ENCODE results near the gene TSHZ2.

DNA sequence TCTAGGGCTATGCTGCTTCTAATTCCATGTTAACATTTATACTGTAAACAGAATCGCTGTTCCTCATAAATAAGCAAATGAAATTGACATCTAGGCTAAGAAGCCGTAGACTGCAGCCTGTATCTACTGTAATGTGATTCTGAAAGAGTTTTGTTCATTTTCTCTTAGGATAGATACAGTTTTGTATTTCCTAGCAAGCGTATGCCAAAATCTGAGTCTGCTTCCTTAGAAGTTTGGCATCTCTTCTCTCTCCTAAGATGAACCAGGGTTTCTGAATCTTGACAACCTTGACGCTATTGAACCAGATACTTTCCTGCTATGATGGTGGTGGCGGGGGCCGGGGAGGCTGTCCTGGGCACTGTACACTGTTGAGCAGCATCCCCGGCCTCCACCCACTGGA lies 198.0 kb downstream of the TSHZ2 start:
- TF ChIP-seq POLR2A (IDR thresholded peaks at IDR 0.05; ENCODE audit: low read depth, low read length) (no peak), RFX5 (IDR thresholded peaks at IDR 0.05; ENCODE audit: low read depth, low read length) (no peak), MXI1 (IDR thresholded peaks at IDR 0.05; ENCODE audit: borderline replicate concordance, low read depth, low read length) (no peak), CEBPB (IDR thresholded peaks at IDR 0.05; ENCODE audit: low read depth, low read length) (no peak), RAD21 (IDR thresholded peaks at IDR 0.05; ENCODE audit: low read length) (no peak), FOS (IDR thresholded peaks at IDR 0.05; ENCODE audit: low read depth, low read length) (no peak)
- TF ChIP-seq, protein P1, sequence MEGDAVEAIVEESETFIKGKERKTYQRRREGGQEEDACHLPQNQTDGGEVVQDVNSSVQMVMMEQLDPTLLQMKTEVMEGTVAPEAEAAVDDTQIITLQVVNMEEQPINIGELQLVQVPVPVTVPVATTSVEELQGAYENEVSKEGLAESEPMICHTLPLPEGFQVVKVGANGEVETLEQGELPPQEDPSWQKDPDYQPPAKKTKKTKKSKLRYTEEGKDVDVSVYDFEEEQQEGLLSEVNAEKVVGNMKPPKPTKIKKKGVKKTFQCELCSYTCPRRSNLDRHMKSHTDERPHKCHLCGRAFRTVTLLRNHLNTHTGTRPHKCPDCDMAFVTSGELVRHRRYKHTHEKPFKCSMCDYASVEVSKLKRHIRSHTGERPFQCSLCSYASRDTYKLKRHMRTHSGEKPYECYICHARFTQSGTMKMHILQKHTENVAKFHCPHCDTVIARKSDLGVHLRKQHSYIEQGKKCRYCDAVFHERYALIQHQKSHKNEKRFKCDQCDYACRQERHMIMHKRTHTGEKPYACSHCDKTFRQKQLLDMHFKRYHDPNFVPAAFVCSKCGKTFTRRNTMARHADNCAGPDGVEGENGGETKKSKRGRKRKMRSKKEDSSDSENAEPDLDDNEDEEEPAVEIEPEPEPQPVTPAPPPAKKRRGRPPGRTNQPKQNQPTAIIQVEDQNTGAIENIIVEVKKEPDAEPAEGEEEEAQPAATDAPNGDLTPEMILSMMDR (conservative IDR thresholded peaks at IDR 0.05; ENCODE audit: low read depth, low read length): no peak
- TF ChIP-seq, protein P2, sequence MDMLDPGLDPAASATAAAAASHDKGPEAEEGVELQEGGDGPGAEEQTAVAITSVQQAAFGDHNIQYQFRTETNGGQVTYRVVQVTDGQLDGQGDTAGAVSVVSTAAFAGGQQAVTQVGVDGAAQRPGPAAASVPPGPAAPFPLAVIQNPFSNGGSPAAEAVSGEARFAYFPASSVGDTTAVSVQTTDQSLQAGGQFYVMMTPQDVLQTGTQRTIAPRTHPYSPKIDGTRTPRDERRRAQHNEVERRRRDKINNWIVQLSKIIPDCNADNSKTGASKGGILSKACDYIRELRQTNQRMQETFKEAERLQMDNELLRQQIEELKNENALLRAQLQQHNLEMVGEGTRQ (IDR thresholded peaks at IDR 0.05; ENCODE audit: low read depth, low read length): no peak
- TF ChIP-seq, protein P3, sequence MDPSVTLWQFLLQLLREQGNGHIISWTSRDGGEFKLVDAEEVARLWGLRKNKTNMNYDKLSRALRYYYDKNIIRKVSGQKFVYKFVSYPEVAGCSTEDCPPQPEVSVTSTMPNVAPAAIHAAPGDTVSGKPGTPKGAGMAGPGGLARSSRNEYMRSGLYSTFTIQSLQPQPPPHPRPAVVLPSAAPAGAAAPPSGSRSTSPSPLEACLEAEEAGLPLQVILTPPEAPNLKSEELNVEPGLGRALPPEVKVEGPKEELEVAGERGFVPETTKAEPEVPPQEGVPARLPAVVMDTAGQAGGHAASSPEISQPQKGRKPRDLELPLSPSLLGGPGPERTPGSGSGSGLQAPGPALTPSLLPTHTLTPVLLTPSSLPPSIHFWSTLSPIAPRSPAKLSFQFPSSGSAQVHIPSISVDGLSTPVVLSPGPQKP (IDR thresholded peaks at IDR 0.05; ENCODE audit: borderline replicate concordance, low read depth, low read length): no peak

All from IMR-90 (cell line).